GM19397 (cell line): ENCODE measurements around the gene USP10.
"Not testable (repeated sequence)": the region's sequence is repeated elsewhere in the genome, so short reads cannot be mapped to it uniquely, and the experiment has no call there.

Experiments
- ATAC-seq: cut with Tn5 transposase; IDR thresholded peaks from one replicate; pipeline ENCODE4 v1.9.1; 2021; ENCODE audit warnings: mild to moderate bottlenecking, moderate library complexity; ENCODE audit not compliant: unreplicated experiment

USP10 gene

DNA sequence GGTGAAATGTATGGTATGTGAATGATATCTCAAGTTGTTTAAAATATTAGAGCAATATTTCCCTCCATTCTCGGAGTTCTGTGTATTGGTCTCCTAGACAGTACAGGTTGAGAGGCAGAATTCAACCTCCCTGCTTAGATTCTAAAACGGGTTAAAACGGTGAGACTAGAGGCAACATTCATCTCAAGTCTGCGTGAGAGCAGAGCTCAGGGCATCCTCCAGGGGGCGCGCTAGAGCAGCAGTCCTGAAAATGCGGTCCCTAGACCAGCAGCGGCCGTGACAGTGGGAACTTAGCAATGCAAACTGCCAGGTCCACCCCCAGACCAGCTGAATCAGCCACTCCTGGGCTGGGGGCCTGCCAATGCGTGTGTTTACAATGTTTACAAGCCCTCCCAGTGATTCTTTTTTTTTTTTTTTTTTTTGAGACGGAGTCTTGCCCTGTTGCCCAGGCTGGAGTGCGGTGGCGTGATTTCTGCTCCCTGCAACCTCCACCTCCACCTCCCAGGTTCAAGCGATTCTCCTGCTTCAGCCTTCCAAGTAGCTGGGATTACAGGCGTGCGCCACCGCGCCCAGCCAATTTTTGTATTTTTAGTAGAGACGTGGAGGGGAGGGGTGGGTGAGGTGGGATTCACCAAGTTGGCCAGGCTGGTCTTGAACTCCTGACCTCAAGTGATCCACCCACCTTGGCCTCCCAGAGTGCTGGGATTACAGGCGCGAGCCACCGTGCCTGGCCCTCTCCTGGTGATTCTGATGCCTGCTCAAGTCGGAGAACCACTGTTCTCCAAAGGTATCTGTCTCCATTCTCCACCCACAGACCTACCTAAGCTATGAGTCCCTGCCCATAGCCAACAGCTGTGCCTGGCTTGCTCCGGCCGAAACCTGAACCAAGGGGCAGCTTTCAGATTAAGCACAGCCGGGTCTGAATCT, 27.3 kb upstream of the USP10 start:
- ATAC-seq = no peak

- no peak for ATAC-seq
Observed at GRCh38 chr16:84673203-84673535, 26.6 kb upstream of the USP10 start.

- ATAC-seq = no peak
Observed at GRCh38 chr16:84673561-84673960, 26.2 kb upstream of the USP10 start.

- no peak for ATAC-seq
Observed at GRCh38 chr16:84675423-84675822, 24.4 kb upstream of the USP10 start.

DNA sequence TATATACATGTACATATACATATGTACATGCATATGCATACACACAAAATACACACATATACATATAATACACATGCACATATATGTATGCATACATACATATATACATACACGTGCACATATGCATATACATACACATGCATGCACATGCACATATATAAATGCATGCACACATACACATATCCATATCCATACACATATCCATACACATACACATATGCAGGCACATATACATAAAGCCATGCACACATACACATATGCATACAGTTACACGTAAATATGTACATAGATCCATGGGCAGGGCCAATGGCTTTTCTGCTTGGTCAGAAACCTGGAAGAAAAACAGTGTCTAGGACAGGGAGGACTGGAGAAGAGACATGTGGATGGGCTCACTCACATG, 23.9 kb upstream of the USP10 start:
- ATAC-seq = no peak

DNA sequence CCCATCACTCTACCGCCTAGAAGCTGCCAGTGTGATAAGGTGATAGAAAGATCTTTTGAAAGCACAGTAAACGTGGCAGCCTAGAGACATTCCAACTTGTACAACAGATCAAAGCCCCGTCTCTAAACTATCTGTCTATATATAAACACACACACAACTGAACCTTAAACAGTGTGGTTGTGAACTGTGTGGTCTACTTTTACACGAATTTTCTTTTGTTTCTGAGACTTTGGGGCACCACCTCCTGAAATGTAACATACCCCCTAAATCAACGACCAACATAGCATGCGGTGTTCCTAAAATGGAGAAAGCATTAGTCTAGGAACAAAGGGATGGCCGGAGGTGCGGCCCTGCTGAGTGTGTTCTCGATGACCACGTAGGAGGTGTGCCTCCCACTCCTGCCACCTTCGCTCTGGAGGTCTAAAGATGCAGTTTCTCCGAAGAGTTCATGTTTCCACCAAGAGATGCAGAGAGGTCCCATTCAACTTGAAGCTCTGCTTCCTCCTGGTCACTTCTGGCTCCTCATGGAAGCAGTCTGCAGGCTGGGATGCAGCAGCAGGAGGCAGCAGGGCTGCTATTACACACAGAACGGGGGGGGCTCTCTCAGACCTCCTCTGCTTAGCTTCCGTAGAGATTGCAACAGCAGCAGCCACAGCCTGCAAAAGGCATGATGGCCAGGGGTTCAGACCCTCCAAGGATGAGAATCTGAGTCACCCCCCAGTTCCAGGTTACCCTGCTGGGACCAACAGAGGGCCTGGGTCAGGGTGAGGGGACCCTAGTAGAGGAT, 22.6 kb upstream of the USP10 start:
- ATAC-seq = no peak

DNA sequence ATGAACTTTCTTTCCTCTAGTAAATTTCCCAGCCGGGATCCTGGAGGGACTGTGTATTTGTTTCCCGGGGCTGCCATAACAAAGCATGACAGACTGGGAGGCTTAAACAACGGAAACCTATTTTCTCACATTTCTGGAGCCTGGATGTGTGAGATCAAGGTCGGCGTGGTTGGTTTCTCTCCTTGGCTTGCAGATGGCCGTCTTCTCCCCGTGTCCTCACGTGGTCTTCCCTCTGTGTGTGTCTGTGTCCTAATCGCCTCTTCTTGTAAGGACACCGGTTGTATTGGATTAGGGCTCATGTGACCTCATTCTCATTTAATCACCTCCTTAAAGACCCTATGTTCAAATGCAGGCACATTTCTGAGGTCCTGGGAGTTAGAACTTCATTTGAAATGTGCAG, 22.0 kb upstream of the USP10 start:
- ATAC-seq = no peak

DNA sequence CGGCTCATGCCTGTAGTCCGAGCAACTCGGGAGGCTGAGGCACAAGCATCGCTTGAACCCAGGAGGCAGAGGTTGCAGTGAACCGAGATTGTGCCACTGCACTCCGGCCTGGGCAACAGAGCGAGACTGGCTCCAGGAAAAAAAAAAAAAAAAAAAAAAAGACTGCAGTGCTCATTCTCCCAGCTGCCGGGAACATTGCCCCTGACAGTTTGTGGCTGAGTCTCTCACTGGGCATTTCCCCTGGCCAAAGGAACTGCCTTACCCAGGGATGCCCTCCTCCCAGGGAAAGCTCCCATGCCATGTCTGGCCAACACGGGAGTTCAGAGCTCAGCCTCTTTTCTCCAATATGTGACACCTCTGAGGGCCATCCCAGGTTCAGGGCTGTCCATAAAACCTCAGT, 21.3 kb upstream of the USP10 start:
- no peak for ATAC-seq

DNA sequence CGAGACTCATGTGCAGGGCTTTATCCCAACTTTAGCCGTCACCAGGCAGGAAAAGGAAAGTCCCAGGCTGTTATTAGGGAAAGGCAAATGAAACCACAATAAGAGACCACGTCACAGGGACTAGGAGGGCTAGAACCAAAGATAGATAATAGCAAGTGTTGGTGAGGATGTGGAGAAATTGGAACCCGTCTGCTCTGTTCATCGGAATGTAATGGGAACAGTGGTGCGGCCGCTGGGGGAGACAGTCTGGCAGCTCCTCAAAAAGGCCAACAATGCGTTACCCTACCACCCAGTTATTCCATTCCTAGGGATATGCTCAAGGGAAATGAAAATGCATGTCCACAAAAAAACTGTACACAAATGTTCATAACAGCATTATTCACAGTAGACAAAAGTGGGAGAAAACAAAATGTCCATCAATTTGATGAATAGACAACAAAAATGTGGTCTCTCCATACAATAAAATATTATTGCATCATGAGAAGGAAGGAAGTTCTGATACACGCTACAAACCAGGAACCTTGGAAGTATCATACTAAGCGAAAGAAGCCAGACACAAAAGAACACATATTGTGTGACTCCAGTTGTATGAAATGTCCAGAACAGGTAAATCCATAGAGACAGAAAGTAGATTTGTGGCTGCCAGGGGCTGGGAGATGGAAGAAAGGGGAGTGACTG, 19.5 kb upstream of the USP10 start:
- no peak for ATAC-seq

- no peak for ATAC-seq
Observed at GRCh38 chr16:84680843-84681629, 18.8 kb upstream of the USP10 start.

DNA sequence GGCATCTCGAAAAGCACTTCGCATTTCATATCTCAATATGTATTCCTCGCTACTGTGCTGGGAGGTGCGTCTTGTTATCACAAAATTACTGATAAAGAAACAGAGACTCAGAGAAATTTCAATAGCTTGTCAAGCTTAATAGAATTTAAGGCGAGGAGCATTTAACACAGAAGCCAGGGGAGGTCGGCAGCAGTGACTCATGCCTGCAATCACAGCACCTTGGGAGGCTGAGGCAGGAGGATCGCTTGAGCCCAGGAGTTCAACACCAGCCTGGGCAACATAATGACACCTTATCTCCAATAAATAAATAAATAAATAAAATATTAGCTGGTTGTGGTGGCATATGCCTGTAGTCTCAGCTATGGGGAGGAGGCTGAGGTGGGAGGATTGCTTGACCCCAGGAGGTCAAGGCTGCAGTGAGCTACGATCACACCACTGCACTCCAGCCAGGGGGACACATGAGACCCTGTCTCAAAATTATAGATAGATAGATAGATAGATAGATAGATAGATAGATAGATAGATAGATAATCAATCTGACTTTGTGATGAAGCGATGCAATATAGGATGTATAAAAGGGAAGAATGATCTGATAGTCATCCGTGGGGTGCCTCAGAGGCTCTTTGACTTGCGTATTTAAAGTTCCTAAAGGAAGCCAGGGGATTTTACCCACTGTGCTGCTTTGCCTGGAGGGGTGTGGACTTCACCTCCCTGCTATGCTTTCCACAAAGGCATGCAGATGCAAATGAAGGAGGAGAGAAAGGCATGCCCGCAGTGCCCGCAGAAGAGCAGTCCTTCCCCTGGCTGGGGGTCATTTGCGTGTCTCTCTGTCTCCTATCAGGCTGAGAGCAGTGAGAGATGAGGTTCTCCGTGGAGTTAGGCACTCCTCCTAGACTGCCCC, 15.9 kb upstream of the USP10 start:
- ATAC-seq = no peak

- ATAC-seq = no peak
Observed at GRCh38 chr16:84684592-84684965, 15.2 kb upstream of the USP10 start.

- no peak for ATAC-seq
Observed at GRCh38 chr16:84685210-84685609, 14.6 kb upstream of the USP10 start.

DNA sequence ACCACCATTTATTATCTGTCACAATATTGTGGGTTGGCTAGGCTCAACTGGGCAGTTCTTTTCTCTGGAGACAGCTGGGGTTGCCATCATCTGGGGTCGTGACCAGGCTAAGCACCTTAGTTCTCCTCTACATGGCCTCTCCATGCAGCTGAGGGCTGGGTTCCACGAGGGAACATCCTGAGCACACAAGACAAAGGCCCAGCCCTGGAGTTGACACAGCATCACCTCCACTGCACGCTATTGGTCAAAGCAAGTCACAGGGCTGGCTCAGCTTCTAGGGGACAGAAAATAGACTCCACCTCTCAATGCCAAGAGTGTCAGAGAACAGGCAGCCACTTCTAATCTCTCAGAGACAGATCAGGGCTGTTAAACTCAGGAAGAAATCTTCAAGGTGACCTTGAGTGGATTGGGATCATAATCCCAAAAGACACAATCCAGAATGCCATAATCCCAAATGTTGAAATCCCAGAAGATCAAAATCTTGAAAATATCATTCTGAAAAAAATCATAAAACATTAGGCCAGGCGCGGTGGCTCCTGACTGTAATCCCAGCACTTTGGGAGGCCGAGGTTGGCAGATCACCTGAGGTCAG, 13.0 kb upstream of the USP10 start:
- no peak for ATAC-seq

DNA sequence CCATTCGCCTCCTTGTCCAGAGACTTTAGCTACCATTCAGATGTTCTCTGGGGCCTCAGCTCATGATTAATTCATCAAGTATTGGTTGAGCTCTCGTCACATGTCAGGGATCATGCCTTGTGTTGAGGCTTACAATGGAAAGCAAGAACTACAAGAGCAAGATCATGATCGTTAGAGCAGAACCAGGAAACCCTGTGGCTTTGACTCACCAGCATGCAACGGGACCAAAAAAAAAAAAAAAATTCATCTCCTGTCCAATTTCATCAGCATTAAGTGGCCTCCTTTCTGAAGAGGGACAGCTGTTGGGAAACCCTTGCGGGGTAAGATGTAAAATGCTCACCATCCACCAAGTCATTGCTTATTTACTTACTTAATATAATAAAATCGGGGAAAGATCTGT, 12.1 kb upstream of the USP10 start:
- ATAC-seq = no peak

GRCh38 chr16:84688163-84688562, 11.6 kb upstream of the USP10 start:
- ATAC-seq = not testable (repeated sequence)

- no peak for ATAC-seq
Observed at GRCh38 chr16:84689111-84689510, 10.7 kb upstream of the USP10 start.

- no peak for ATAC-seq
Observed at GRCh38 chr16:84690088-84690819, 9.5 kb upstream of the USP10 start.
